Esophagus muscularis mucosa (tissue), 3 donors: Measurements from ENCODE around the gene DNAH11.

Source experiments
- EP300 ChIP-seq: sonication (generic); formaldehyde crosslinking; IDR thresholded peaks from one replicate; pipeline ENCODE4 v1.6.1; 2017; ENCODE audit warnings: antibody characterized with exemption
- TF ChIP-seq, protein P1 (sequence below), 3 experiments: fragments of 200-600 bp in 2 of 3; fragments of 450-650 bp in 1 of 3; sonication (generic) in 2 of 3; IDR thresholded peaks; one replicate each; pipeline ENCODE4 v1.5.1; 2017 to 2019; ENCODE audit warnings: antibody characterized with exemption in 3 of 3, mild to moderate bottlenecking in 2 of 3, moderate library complexity in 1 of 3

DNA sequence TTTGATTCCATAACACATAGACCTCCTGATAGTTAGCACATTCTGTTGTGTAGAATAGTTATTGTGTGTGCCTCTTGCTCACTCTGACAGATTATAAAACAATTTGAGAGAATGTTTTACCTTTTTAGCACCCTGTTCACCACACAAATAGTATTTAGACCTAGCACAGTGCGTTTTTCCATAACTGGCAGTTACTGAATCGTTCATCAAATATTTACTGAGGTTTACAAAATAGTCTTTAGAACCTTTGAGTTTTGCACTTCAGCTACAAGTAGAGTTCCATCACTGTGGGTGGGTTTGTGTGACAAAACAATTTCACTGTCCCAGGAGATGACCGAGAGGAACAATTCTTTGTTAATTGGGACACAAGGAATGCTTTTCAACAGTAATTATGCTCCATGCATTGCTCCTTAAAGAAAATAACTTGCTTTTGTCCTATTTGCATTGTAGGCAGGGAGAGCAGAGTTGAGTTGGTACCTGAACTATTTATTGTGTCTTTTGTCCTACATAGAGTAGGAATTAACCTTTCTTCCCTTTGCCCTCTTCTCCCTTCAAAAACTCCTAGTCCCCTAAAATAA is 62.3 kb downstream of the DNAH11 start:
- no peak for TF ChIP-seq EP300
- TF ChIP-seq, protein P1, sequence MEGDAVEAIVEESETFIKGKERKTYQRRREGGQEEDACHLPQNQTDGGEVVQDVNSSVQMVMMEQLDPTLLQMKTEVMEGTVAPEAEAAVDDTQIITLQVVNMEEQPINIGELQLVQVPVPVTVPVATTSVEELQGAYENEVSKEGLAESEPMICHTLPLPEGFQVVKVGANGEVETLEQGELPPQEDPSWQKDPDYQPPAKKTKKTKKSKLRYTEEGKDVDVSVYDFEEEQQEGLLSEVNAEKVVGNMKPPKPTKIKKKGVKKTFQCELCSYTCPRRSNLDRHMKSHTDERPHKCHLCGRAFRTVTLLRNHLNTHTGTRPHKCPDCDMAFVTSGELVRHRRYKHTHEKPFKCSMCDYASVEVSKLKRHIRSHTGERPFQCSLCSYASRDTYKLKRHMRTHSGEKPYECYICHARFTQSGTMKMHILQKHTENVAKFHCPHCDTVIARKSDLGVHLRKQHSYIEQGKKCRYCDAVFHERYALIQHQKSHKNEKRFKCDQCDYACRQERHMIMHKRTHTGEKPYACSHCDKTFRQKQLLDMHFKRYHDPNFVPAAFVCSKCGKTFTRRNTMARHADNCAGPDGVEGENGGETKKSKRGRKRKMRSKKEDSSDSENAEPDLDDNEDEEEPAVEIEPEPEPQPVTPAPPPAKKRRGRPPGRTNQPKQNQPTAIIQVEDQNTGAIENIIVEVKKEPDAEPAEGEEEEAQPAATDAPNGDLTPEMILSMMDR (IDR thresholded peaks at IDR 0.05): no peak
